Measurements from ENCODE around the gene GRK5.

GRK5 gene

DNA sequence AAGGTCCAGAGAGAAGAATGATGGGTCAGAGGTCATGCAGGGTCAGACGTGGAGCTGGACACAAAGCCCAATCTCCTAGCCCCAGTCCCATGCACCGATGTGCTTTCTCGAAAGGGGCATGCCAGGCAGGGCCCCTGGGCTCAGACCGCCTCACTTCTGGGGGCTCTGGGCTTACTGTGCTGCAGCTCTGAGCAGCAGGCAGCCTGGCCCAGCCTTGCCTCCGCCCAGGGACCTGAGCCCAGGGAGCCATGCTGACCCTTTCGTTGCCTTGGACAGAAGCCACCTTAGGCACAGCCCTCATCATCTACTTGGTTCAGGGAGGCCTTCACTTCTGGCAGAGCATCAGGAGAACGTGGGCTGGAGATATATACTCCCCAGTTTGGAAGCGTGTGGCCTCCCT lies 161.2 kb downstream of the GRK5 start:
- no peaks in the 10 kb centered on the region for H3K27me3 ChIP-seq (ENCODE audit: insufficient read depth, low read length)
- no peak overlapping the region for H4K12ac ChIP-seq (ENCODE audit: low read depth, low read length)
- no peak overlapping the region for H2BK12ac ChIP-seq (ENCODE audit: low read length)
- no peaks in the 10 kb centered on the region for H3K9me3 ChIP-seq (ENCODE audit: insufficient read depth, low read depth, low read length)
- H2AK5ac ChIP-seq (ENCODE audit: low read length), result no peak overlapping the region
- H3K27ac ChIP-seq (ENCODE audit: low read depth, low read length), result no peak overlapping the region
- H3K18ac ChIP-seq (ENCODE audit: low read length), result no peak overlapping the region
- no peak overlapping the region for H3K9ac ChIP-seq (ENCODE audit: low read length)
- H2AFZ ChIP-seq (ENCODE audit: insufficient read depth, low read length, poor library complexity), result no peak overlapping the region
- peaks cover 0 to 5% of the 10 kb centered on the region in 2 experiments for H3K4me1 ChIP-seq (ENCODE audit: control insufficient read depth in 1 of 2, insufficient read depth in 2 of 2, low read length in 2 of 2)
- H2BK120ac ChIP-seq (ENCODE audit: insufficient read depth, low read length, poor library complexity), result no peak overlapping the region
- no peaks in the 10 kb centered on the region for H3K79me1 ChIP-seq (ENCODE audit: low read length)
- H2BK5ac ChIP-seq (ENCODE audit: low read depth, low read length, poor library complexity), result no peak overlapping the region
- no peak overlapping the region for H4K8ac ChIP-seq (ENCODE audit: low read depth, low read length)
- H3K79me2 ChIP-seq (ENCODE audit: control insufficient read depth, insufficient read depth, low read length, poor library complexity), result no peaks in the 10 kb centered on the region
- no peaks in the 10 kb centered on the region for H3K36me3 ChIP-seq (ENCODE audit: control insufficient read depth in 1 of 2, insufficient read depth in 2 of 2, low read length in 2 of 2)
- H3K4me2 ChIP-seq (ENCODE audit: low read length), result no peak overlapping the region
- no CpG with 5 or more reads among the region's 8 CpGs for WGBS (ENCODE audit: extremely low coverage, insufficient coverage, insufficient read length)
- H3K23ac ChIP-seq (ENCODE audit: low read length), result no peak overlapping the region
- H3K4ac ChIP-seq (ENCODE audit: low read depth, low read length), result no peak overlapping the region
- no peak overlapping the region for H3K14ac ChIP-seq (ENCODE audit: low read length)
- no peak for DNase-seq
- H4K91ac ChIP-seq (ENCODE audit: low read depth, low read length), result no peak overlapping the region
- no peak overlapping the region for H3K4me3 ChIP-seq (ENCODE audit: low read depth, low read length)

DNA sequence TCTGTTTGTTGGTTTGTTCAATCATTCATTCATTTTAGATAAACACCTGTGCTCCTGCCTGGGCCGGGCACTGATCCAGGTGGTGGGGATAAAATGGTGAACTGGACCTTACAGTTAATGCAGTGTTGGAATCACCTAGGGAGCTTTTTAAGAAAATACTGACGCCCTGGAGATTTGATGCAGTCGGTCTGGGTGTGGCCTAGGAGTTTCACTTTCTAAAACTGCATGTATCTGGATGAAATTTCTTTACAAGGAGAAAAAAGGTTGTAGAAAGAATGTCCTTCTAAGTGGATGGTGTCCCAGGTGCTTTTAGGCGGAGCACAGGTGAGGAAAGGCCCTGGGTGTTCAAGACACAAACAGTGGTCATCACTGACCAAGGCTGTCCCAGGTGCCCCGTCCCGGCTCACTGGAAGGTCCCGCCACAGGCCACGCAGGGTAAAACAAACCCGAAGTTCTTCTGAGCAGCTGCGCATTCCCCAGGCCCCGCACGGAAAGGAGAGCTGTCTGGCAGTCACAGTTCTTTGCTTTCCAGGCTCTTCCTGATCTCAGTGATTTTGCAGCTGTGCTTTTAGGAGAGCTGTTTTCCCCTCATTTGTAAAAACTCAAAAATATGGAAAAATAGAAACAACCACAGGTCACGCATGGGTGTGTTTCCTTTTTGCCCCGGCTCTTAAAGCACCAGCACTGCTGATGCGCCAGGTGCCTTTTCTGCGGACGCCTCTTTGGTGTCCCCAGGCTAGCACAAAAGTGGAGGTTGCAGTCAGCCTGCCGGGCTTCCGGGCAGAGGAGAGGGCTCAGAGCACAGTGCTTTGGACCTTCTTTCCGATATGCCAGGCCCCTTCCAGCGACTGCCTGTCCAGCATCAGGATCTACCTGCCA lies 161.9 kb downstream of the GRK5 start:
- no peak overlapping the region for H3K27ac ChIP-seq (ENCODE audit: low read depth, low read length)
- H3K23ac ChIP-seq (ENCODE audit: low read length), result no peak overlapping the region
- no peak overlapping the region for H2AK5ac ChIP-seq (ENCODE audit: low read length)
- H4K8ac ChIP-seq (ENCODE audit: low read depth, low read length), result no peak overlapping the region
- H3K36me3 ChIP-seq (ENCODE audit: control insufficient read depth in 1 of 2, insufficient read depth in 2 of 2, low read length in 2 of 2), result no peaks in the 10 kb centered on the region
- H3K14ac ChIP-seq (ENCODE audit: low read length), result no peak overlapping the region
- H3K79me1 ChIP-seq (ENCODE audit: low read length), result no peaks in the 10 kb centered on the region
- no peak overlapping the region for H4K91ac ChIP-seq (ENCODE audit: low read depth, low read length)
- no peak overlapping the region for H2BK12ac ChIP-seq (ENCODE audit: low read length)
- no peak overlapping the region for H2BK120ac ChIP-seq (ENCODE audit: insufficient read depth, low read length, poor library complexity)
- H3K4me1 ChIP-seq (ENCODE audit: control insufficient read depth in 1 of 2, insufficient read depth in 2 of 2, low read length in 2 of 2), result peaks cover 0 to 5% of the 10 kb centered on the region in 2 experiments
- H2AFZ ChIP-seq (ENCODE audit: insufficient read depth, low read length, poor library complexity), result no peak overlapping the region
- H3K4me2 ChIP-seq (ENCODE audit: low read length), result no peak overlapping the region
- H2BK5ac ChIP-seq (ENCODE audit: low read depth, low read length, poor library complexity), result no peak overlapping the region
- no peak overlapping the region for H3K18ac ChIP-seq (ENCODE audit: low read length)
- H3K4ac ChIP-seq (ENCODE audit: low read depth, low read length), result no peak overlapping the region
- H3K9me3 ChIP-seq (ENCODE audit: insufficient read depth, low read depth, low read length), result no peaks in the 10 kb centered on the region
- no peak overlapping the region for H3K4me3 ChIP-seq (ENCODE audit: low read depth, low read length)
- H3K79me2 ChIP-seq (ENCODE audit: control insufficient read depth, insufficient read depth, low read length, poor library complexity), result no peaks in the 10 kb centered on the region
- H3K27me3 ChIP-seq (ENCODE audit: insufficient read depth, low read length), result no peaks in the 10 kb centered on the region
- peak in 1 of 2 donors; percentile 42 for DNase-seq
- no peak overlapping the region for H3K9ac ChIP-seq (ENCODE audit: low read length)
- H4K12ac ChIP-seq (ENCODE audit: low read depth, low read length), result no peak overlapping the region
- no CpG with 5 or more reads among the region's 21 CpGs for WGBS (ENCODE audit: extremely low coverage, insufficient coverage, insufficient read length)

DNA sequence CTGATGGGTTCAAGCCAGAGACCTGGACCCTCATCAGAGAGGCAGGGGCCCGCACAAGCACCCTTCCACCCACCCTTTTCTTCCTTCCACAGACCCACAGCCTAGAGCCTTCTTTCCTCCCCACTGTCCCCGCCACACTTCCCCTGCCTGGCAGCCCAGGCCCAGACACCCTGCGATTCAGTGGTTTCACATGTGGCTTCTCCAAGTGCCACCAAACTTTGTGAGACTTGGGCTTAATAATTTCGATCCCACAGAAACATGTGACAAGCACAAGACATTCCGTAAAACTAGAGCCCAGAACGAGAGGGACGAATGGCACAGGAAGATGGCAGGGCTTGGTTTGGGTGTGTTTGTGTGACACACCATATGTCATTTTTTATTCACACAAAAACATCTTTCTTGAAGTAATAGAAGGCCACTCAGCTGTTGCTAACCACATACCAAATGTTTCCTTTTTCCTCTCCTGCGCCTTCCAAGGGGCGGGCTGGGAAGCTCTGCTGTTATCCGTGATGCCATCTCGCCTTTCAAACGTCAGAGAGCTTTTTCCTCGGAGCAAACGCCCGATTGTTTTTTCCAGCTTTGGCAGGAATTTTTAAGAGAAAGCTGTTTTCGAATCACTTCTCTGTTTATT lies 162.9 kb downstream of the GRK5 start:
- H3K14ac ChIP-seq (ENCODE audit: low read length), result no peak overlapping the region
- no peak overlapping the region for H3K18ac ChIP-seq (ENCODE audit: low read length)
- no peak overlapping the region for H4K8ac ChIP-seq (ENCODE audit: low read depth, low read length)
- no peak overlapping the region for H2BK12ac ChIP-seq (ENCODE audit: low read length)
- no peaks in the 10 kb centered on the region for H3K79me2 ChIP-seq (ENCODE audit: control insufficient read depth, insufficient read depth, low read length, poor library complexity)
- no CpG with 5 or more reads among the region's 16 CpGs for WGBS (ENCODE audit: extremely low coverage, insufficient coverage, insufficient read length)
- H3K9me3 ChIP-seq (ENCODE audit: insufficient read depth, low read depth, low read length), result no peaks in the 10 kb centered on the region
- H2AFZ ChIP-seq (ENCODE audit: insufficient read depth, low read length, poor library complexity), result no peak overlapping the region
- no peak overlapping the region for H3K4me3 ChIP-seq (ENCODE audit: low read depth, low read length)
- H3K27me3 ChIP-seq (ENCODE audit: insufficient read depth, low read length), result no peaks in the 10 kb centered on the region
- H3K9ac ChIP-seq (ENCODE audit: low read length), result no peak overlapping the region
- H3K79me1 ChIP-seq (ENCODE audit: low read length), result no peaks in the 10 kb centered on the region
- H3K4me1 ChIP-seq (ENCODE audit: control insufficient read depth in 1 of 2, insufficient read depth in 2 of 2, low read length in 2 of 2), result peaks cover 0 to 5% of the 10 kb centered on the region in 2 experiments
- no peak overlapping the region for H2AK5ac ChIP-seq (ENCODE audit: low read length)
- no peak overlapping the region for H3K4ac ChIP-seq (ENCODE audit: low read depth, low read length)
- H4K91ac ChIP-seq (ENCODE audit: low read depth, low read length), result no peak overlapping the region
- H3K27ac ChIP-seq (ENCODE audit: low read depth, low read length), result no peak overlapping the region
- peak; percentile 83 to 94 for DNase-seq
- H3K4me2 ChIP-seq (ENCODE audit: low read length), result no peak overlapping the region
- H2BK5ac ChIP-seq (ENCODE audit: low read depth, low read length, poor library complexity), result no peak overlapping the region
- no peak overlapping the region for H3K23ac ChIP-seq (ENCODE audit: low read length)
- H3K36me3 ChIP-seq (ENCODE audit: control insufficient read depth in 1 of 2, insufficient read depth in 2 of 2, low read length in 2 of 2), result no peaks in the 10 kb centered on the region
- H4K12ac ChIP-seq (ENCODE audit: low read depth, low read length), result no peak overlapping the region
- H2BK120ac ChIP-seq (ENCODE audit: insufficient read depth, low read length, poor library complexity), result no peak overlapping the region

DNA sequence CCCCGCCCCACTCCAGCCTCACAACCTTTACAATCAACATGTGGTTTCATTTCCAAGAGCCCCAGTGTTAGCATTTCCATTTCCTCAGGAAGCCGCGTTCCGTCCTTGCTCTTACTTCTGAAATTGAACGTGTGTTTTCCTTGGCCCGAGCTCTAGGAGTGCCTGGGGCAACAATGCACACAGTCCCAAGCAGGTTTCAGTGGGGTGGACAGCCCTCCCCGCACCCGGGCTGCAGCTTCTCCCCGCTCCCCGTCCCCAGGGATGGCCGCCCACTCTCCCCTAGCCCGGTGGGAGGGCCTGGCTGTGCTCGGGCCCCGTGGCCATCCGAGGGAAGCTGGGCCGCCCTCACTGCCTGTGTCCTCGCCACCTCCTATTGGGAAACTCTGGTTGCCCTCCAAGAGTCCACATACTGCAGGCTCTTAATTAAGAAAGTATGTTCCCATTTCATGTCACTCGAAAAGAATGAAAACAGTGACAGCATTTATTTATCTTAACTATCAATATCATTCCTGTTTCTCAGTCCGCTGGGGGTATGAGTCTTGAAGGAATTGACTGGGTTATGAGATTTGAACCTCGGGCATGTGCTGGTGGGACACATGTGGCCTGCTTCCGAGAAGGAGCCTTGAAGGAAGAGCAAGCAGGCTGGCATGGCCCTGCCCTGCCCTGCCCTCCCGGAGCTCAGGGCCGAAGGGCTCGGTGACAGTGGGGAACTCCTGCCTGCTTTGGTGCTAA lies 163.8 kb downstream of the GRK5 start:
- no peak overlapping the region for H4K91ac ChIP-seq (ENCODE audit: low read depth, low read length)
- H3K4me1 ChIP-seq (ENCODE audit: control insufficient read depth in 1 of 2, insufficient read depth in 2 of 2, low read length in 2 of 2), result peaks cover 0 to 5% of the 10 kb centered on the region in 2 experiments
- no CpG with 5 or more reads among the region's 24 CpGs for WGBS (ENCODE audit: extremely low coverage, insufficient coverage, insufficient read length)

More for the DNA sequence above, 163.8 kb downstream of the GRK5 start:
- no peak overlapping the region for H3K23ac ChIP-seq (ENCODE audit: low read length)
- H3K27me3 ChIP-seq (ENCODE audit: insufficient read depth, low read length), result no peaks in the 10 kb centered on the region
- H3K36me3 ChIP-seq (ENCODE audit: control insufficient read depth in 1 of 2, insufficient read depth in 2 of 2, low read length in 2 of 2), result no peaks in the 10 kb centered on the region
- no peak overlapping the region for H3K4ac ChIP-seq (ENCODE audit: low read depth, low read length)
- no peak overlapping the region for H3K9ac ChIP-seq (ENCODE audit: low read length)
- H3K18ac ChIP-seq (ENCODE audit: low read length), result no peak overlapping the region
- no peak overlapping the region for H3K27ac ChIP-seq (ENCODE audit: low read depth, low read length)
- no peak overlapping the region for H2BK120ac ChIP-seq (ENCODE audit: insufficient read depth, low read length, poor library complexity)
- H2BK5ac ChIP-seq (ENCODE audit: low read depth, low read length, poor library complexity), result no peak overlapping the region
- no peaks in the 10 kb centered on the region for H3K79me2 ChIP-seq (ENCODE audit: control insufficient read depth, insufficient read depth, low read length, poor library complexity)
- H4K8ac ChIP-seq (ENCODE audit: low read depth, low read length), result no peak overlapping the region
- H3K4me3 ChIP-seq (ENCODE audit: low read depth, low read length), result no peak overlapping the region
- no peak overlapping the region for H2AK5ac ChIP-seq (ENCODE audit: low read length)
- peak; percentile 86 to 94 for DNase-seq
- H4K12ac ChIP-seq (ENCODE audit: low read depth, low read length), result no peak overlapping the region
- H3K14ac ChIP-seq (ENCODE audit: low read length), result no peak overlapping the region
- H3K79me1 ChIP-seq (ENCODE audit: low read length), result no peaks in the 10 kb centered on the region
- no peaks in the 10 kb centered on the region for H3K9me3 ChIP-seq (ENCODE audit: insufficient read depth, low read depth, low read length)
- no peak overlapping the region for H3K4me2 ChIP-seq (ENCODE audit: low read length)
- no peak overlapping the region for H2BK12ac ChIP-seq (ENCODE audit: low read length)
- no peak overlapping the region for H2AFZ ChIP-seq (ENCODE audit: insufficient read depth, low read length, poor library complexity)
